Stimulated activated CD4-positive, alpha-beta T cell treated with anti-CD3 and anti-CD28 coated beads, TNF-alpha, amount 100 ng/mL, for 4 hours (primary cell): ENCODE results near the gene IGSF5.
"Not testable (repeated sequence)": the region's sequence is repeated elsewhere in the genome, so short reads cannot be mapped to it uniquely, and the experiment has no call there.

Source experiments
- DNase-seq, 3 experiments: peaks; one replicate each; pipeline ENCODE4 v3.0.0-alpha.2; 2020; ENCODE audit warnings: low read depth in 3 of 3

IGSF5 gene

DNA sequence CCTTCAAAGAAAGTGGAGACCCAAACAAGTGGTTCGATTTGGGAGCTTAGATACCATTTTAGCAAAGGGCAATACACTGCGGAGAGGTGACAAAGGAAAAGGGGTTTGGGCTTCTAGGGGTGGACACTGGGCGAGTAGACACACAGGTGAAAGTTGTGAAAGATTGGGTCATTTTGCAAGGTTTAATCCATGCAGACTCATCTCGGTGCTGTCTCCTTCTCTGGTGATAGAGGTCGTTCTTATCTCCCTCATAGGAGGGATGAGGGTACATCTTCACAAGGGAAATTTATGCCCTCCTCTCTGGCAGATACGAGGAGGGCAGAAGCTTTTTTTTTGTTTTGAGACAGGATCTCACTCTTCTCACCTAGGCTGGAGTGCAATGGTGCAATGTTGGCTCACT is 6.4 kb upstream of the IGSF5 start:
- no peak for DNase-seq

DNA sequence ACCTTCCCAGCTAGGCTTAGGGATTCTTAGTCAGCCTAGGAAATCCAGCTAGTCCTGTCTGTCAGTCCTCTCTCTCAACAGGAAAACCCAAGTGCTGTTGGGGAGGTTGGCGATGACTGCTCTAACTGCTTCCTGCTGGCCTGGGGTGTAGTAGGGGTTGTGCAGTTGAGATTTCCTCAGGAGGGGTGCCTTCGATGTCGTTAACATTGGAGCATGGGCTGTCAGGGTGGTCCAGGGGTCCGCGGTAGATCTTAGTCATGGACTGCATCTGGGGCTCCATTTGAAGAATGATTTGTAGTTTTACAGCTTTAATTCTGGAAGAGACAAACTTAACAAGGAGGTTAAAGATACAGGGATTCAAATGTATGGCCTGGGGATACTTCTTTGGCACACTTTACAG is 5.5 kb upstream of the IGSF5 start:
- not testable (repeated sequence) for DNase-seq

DNA sequence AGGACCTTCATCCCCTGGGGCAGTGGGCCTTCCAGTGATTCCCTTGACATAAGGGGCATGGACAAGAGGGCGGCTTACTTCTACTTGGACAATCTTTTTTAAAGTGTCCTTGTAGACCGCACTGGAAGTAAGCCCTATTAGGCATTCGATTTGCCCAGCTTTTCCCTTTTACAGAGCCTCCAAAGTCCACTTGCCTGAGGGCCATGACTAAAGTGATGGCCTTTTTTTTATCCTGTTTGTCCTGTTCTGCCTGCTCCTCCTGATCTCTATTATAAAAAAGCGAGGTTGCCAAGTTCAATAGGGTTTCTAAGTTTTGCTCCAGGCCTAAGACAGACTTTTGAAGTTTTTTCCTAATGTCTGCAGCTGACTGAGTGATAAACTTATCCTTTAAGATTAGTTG is 2.4 kb upstream of the IGSF5 start:
- DNase-seq: not testable (repeated sequence)

DNA sequence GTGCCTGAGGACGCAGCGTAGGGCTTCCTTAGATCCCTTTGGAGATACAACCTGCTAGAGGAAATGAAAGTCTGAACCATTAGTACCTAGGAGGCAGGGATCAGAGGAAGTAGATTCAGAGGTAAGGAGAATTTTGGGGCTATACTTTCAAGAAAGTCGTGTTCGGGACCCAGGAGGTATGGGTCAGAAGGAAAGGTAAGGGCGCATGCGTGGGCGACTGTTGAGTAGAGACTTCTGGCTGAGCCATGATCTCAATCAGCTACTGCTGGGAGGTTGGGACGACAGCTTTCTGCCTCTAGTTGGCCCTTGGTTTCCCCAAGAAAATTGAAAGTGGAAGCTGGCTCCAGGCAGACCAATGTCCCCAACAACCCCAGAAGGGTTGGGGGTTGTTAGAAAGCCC is 349 bp downstream of the IGSF5 start:
- not testable (repeated sequence) for DNase-seq

DNA sequence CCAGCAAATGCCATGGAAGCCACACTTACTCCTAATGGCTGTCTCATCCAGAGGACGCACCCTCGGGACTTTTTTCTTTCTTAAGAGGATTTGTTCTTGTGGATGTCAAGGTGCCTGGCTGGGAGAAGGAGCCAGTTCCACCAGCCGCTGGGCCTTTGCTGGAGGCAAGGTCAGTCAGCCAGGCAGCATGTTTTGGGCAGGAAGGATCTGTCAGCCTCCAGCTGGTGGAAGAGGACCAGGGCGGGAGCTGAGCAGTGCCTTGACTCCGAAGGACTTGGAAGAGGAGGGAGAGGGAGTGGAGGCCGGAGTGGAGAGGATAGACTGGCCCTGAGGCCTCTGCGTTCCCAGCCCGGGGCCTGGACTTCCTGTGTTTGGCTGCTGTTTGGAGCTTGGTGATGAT is 5.7 kb downstream of the IGSF5 start:
- no peak for DNase-seq

DNA sequence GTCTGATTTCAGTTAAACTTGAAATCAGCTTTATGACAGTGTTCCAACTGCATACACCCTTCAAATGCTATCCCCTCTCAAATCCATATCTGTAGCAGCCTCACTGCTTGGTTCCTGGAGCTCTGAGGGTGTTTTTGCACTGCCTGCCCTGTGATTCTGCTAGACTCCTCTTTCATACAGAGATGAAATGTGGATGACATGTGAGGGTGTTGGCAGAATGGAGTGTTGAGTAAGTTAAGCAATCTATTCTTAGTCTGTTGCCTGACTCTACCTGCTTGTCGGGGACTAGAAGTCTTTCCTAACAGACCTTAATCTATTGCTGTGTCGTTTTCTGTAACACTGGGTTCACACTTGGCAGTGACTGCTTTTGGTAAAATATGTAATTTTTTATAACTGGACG is 9.8 kb downstream of the IGSF5 start:
- DNase-seq: no peak

DNA sequence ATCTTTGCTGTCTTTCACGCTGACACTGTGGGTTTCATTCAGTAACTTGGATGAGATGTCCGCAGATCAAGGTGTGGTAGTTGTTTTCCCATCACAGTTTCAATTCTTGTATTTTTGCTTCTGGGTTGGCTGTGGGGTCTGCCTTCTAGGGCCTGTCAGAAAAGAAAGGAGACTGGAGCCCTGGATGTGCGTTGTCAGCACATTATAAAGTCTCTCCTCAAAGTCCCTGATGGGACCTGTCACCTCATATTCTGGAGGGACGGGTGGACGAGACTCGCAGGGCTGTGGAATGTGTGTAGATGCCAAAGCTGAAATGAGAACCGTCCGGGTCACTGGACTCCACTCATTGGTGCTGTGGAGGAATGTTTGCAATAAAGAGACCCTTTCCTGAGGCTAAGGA is 11.3 kb downstream of the IGSF5 start:
- no peak for DNase-seq

DNA sequence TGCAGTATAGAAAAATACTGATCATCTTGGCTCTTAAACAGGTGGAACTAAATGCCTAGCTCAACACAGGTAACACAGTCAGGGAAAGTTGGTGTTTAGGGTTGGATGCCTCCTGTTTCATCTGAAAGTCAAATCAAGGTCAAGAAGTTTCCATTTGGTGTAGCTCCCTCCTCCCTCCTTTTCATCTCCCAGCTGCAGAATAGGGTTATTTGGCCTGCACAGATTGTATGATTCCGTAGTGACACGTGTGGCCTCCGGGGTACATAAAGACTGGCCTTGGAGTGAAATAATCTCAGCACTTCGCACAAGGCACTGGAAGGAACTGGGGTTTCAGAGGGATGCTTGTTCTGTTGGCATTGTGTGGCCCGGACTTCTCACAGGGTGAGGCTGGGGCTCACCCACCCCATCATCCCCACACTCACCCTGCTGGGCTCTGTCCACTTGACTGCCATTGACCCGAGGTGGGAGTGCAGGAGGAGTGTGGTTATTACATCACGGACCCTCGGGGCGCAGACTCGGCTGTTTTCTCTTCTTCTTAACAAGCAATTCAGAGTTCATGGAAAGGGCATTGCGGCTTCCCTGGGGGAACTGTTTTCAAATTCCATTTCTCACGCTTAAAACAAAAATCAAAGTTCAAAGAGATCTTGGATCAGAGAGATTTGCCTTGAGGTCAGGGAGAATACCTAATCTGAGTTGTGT is 18.4 kb downstream of the IGSF5 start:
- no peak for DNase-seq

DNA sequence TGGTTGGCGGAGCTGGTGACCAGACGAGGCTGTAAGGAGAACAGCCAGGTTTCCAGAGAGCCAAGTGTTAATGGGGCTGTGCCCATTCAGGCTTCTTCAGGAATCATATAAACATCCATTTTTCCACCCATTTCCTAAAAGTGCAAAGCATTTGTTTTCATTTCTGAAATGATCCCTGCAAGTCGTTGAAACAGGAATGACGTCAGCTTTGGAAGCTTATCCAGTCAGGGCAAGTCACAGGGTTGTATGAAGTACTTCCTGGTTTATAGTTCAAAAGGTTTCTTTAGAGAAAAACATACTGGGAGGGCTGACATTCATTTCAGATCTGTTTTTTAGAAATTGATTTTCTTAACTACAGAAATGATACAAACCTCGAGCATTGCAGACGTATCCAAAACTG is 29.2 kb downstream of the IGSF5 start:
- no peak for DNase-seq

DNA sequence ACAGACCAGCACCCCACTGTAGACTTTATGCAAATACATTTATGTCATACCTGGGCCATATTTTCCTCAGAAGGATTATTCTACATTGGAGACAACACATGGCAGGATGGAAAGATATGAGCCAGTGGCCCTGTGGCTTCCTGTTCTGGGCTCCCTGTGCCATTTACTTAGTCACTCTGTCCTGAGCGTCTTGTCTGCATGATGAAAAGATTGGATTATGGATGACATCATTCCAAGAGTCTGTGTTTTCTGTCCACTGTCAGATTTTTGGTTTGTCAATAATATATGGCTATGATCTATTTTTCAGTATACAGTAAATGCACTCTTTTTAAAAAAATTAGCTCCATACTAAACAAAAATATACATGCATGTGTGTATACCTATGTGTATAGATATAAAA is 30.8 kb downstream of the IGSF5 start:
- DNase-seq: no peak

DNA sequence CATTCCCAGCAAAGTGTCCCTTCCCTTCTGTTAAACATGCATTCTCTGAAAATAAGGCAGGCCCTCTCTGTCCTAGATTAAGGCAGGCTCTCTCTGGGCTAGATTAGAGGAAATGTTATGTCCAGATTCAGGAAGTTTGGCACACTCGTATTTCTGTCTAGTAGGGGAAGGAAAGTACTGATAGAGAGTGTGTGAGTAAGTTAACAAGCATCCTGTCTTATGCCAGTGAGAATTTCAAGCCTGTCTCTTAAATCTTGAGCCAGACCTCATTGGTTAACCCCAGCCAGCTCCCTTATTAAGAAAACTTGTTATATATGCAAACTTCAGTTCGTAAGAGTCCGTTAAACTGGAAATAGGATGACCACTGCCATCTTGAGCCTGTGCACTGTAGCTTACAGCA is 31.6 kb downstream of the IGSF5 start:
- DNase-seq: no peak

DNA sequence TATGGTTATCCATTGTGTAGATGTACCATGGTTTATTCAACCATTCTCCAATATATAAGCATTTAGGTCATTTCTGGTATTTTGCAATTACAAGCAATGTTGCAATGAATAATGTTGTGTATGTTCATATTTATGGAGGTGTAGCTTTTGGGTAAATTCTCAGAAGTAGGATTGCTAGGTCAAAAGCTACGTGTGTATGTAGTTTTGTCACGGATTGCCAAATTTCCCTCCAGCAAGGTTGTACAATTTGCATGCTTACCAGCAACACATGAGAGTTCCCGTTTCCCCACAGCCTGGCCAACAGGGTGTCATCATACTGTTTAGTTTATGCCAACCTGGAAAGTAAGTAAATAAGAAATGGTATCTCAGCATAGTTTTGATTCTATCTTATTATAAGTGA is 36.3 kb downstream of the IGSF5 start:
- no peak for DNase-seq

DNA sequence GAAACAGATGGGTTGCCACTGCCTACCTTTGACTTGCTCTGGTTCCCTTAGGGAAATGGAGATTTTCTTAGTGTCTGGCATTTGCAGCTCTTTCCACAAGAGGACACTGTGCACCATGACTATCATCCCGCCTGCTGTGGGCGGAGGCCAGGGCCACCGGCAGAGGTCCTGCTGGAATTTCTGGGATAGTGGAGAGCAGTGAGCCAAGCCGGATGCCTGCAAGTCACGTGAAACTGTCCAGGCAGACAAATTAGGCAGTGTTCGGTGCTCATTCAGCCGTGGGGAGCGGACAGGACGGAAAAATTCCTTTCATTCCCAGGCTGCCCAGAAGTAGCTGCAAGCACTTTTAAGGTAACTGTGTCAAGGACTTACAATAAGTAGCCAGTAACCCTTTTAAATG is 43.4 kb downstream of the IGSF5 start:
- DNase-seq: no peak

DNA sequence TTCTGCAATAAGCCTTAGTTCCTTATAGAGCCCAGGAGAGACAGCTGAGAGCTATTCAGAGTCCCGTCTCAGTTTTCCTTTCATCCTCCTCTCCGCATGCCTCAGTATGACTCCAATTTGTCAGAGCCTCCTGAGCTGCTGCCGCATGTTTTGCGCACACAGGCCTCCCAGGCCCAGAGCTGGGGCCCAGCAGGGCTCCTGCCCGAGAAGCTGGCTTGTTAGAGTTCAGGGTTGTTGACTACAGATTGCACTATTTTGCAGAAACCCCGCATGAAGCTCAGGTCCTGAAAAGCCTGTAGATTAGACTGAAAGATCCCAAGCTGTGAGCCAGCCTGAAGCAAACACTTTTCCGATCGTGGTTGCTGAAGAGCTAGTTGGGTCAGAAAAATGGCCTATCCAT is 51.5 kb downstream of the IGSF5 start:
- DNase-seq: no peak

DNA sequence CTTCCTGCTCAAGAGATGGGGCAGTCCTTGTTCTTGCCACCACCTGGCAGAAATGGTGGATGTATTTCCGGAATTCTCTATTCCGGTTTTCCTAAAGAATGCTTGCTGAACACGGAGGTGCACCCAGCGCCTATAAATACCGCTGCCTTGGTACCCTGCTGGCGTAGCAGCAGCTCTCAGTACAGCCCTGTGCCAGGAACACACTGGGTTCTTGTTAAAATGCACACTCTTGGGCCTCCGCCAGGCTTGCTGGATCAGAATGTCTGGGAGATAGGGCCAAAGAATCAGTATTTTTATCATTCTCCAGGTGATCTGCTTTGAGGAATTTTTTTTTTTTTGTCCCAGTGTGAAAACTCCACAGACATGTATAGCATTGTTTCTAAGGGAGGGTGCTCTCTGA is 54.2 kb downstream of the IGSF5 start:
- no peak for DNase-seq

DNA sequence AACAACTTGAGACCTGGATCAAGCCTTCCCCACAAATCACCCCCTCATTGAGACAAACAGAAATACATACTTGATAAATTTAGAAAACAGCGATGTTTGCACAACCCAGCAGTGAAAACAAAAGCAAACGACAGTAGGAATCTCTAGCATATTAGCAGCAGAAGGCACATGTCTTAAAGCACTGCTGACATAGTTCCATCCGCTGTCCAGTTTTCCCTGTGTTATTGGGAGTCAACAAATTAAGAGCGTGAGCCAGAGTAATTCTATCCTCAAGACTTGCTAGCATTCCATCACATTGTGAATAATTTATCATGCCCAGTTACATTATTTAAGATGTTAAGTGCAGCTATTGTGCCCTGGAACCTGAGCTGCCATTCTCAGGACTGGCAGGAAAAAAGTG is 55.3 kb downstream of the IGSF5 start:
- DNase-seq: no peak

DNA sequence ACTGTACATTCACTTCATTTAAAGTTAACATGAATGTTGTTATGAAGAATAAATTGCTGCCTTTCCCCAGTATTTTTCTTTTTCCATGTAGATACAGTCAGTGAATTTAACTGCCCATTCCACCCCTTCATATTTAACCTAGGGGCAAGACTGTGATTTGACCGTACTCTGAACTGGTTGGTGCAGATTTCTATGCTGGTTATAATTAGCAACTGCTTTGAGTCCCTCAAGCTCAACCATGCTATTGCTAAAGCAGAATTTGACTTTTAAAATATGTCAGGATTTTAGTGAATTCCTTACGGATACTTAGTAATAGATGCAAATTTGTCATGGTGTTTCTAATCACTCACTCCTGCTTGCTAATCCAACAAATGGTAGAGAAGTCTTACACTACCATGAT is 57.2 kb downstream of the IGSF5 start:
- no peak for DNase-seq

DNA sequence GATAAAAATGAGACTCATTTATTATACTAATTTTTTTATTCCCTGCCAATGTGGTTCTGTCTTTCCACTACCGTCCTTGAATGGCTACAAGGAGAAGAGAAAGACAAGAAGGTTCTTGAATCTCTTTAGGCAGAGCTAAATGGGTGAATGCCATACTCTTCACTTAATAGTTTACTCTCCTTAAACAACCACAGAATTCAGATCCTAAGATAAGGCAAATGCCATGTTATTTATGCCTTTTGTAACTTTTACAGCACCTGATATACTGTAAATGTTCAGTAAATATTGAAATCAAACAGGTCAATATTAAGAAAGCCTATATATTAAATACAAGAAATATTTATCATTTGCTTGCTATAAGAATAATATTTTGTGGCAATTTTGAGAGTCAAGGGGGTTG is 58.4 kb downstream of the IGSF5 start:
- DNase-seq: no peak

DNA sequence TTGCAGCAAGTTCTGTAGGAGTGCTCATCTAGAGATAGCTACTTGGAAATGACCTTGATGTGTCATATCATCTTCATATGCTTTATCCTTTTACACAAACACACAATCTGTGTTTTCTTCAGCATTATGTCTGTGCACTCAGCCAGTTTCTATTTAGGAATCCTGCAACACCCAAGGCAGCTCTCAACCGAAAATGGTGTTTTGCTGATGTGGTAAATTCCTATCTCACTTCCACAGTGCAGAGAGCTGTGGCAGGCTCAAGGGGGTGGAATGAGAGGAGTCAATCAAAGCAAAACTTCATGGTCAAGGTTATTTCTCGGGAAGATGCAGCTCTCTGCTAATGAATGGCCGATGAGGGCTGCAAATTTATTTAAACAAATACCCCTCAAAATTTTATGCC is 59.3 kb downstream of the IGSF5 start:
- no peak for DNase-seq

DNA sequence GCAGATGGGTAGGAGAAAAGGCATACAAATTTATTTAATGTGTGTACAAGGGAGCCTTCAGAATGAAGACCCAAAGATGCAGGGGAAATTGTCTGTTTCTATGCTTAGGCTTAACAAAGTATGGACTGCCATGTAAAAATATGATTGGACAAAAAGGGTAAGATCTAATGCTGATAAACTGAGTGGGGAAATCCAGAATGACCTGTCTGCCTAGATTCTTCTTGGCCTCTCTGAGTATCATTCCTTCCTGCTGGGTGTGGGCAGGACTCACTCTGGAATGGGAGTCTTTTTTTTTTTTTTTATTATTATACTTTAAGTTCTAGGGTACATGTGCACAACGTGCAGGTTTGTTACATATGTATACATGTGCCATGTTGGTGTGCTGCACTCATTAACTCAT is 61.0 kb downstream of the IGSF5 start:
- no peak for DNase-seq

DNA sequence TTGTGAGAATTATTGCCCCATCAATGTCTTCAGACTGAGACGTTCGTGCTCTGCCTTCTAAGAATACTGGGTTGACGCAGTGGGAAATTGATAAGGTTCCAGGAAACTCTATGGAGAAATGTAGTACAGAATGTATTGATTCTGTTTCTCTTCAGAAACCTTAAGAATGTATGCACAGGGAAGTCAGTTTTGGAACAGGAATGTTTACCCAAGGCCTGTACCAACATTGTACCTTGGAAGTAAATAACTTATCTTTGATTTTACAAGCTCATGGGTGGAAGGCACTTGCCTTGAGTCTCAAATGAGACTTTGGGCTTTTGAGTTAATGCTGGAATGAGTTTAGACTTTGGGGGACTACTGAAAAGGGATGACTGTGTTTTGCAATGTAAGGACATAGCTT is 62.8 kb downstream of the IGSF5 start:
- no peak for DNase-seq

DNA sequence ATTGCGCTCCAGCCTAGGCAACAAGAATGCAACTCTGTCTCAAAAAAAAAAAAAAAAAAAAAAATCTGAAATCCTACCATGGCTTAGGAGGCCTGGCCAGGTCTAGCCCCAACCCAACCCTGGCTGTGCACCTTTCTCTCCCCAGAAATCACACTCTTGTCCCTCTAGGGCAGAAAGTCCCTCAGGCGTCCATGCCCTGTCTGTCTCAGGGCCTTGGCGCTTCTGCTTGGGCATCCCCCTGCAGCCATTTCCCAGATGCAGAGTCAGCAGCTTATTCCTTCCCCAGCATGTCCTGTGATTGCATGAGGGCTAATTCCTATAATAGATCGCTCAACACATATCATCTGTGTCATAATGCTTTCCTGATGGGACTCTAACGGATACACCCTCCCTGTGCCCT is 65.0 kb downstream of the IGSF5 start:
- DNase-seq: no peak

DNA sequence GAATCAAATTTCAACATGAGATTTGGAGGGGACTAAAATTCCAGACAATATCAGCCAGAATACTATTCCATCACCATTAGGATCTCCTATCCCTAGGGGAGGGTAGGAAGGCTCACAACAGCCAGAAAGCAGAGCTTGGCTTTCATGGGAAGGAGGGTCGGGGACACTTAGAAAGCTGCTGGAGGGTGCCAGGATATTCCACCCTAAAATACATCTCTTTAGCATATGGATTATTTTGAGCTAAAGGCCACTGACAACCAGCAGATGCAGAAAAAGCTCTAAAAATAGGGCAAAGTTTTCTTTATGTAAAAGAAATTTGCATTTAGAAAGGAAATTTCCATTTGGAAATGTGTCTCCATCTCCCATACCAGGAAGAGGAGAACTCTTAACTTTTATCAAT is 68.0 kb downstream of the IGSF5 start:
- no peak for DNase-seq

DNA sequence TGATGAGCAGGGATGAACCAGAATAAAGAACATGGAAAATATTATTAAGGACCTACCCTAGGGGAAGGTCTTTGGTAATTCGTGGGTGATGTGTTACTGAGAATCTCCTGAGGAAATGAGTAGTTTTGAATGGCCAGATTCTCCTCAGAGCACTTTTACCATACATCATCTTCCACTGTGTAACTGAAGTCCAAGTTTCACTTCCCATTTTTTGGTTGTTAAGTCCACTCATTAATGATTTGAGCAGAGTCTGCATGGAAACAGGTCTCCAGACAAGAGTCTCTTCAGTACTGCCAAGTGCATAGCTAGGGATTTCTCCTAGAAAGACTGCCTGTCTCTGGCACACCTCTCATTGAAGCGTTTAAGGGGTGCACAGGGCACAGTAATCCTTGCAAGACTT is 73.6 kb downstream of the IGSF5 start:
- no peak for DNase-seq

DNA sequence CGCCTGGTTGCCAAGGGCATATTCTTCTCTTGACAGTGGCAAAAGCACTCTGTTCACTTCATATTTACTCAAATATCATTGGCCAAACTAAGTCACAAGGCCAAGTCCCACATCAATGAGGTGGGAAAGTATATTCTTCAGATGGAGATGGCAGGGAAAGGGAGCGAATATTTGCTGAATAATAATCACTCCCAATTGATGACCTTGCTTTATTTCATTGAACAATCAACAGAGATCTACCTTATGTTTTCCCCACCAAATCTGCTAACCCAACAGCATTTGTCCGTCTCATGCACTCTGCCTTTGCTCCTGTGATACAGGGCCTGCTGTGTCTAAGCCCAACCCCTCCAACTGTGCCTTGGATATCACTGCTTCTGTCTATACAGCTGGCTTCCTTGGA is 77.1 kb downstream of the IGSF5 start:
- no peak for DNase-seq
